Endothelial cell of umbilical vein (primary cell): ENCODE data around the gene RRAGB. TPM values are rescaled to one million over a fixed set of nuclear protein-coding genes. Genes with fewer than 3 reads are reported as not detected.

Experiments used
- BruUV-seq: library from RNA; stranded (reverse); fragments of 400-500 nt; replicated peaks from 2 replicates; lab custom pipeline; 2021; lab: Mats Ljungman, UMichigan
- CTCF ChIA-PET: fragments of 300-600, 350-600 bp; sonication (Branson Sonifier 250); formaldehyde crosslinking; loops from one replicate; lab custom pipeline; 2021; ENCODE audit warnings: antibody characterized with exemption, inconsistent platforms; lab: Charles Lee
- POLR2A ChIA-PET: fragments of 300-600, 350-600 bp; sonication (Branson Sonifier 250); formaldehyde crosslinking; loops from one replicate; lab custom pipeline; 2021; ENCODE audit warnings: antibody characterized with exemption, inconsistent platforms; lab: Charles Lee
- DNase-seq: peaks from one replicate; pipeline ENCODE4 v3.0.0-alpha.2; 2011; ENCODE audit warnings: low read depth, low spot score
- FAIRE-seq: peaks from 2 replicates; lab custom pipeline; 2011; peaks lifted over from hg19 to GRCh38; lab: Jason Lieb, UNC
- H2AFZ ChIP-seq: 2 replicates; pipeline ENCODE4 v1.6.0; 2012; ENCODE audit warnings: low read depth, low read length, control low read depth, inconsistent platforms
- H3K27ac ChIP-seq: 2 replicates; pipeline ENCODE4 v1.5.1; 2011; ENCODE audit warnings: low read depth, mild to moderate bottlenecking, control low read depth, low read length, moderate library complexity; ENCODE audit not compliant: insufficient read depth
- H3K27me3 ChIP-seq, 2 experiments: 2 replicates each; pipeline versions ENCODE4 v1.6.0 to v1.6.1; 2011; ENCODE audit warnings: low read length in 2 of 2, mixed read lengths in 1 of 2; ENCODE audit not compliant: control insufficient read depth in 2 of 2, insufficient read depth in 2 of 2
- H3K36me3 ChIP-seq, 2 experiments: 2 replicates in 1 of 2; 3 replicates in 1 of 2; pipeline ENCODE4 v1.5.1; 2011; ENCODE audit warnings: low read length in 2 of 2, mild to moderate bottlenecking in 1 of 2, moderate library complexity in 1 of 2; ENCODE audit not compliant: control insufficient read depth in 2 of 2, insufficient read depth in 2 of 2; ENCODE audit errors: extremely low read depth in 1 of 2
- H3K4me1 ChIP-seq: 3 replicates; pipeline ENCODE4 v1.5.1; 2011; ENCODE audit warnings: mild to moderate bottlenecking, low read length; ENCODE audit not compliant: control insufficient read depth, insufficient read depth; ENCODE audit errors: extremely low read depth
- H3K4me2 ChIP-seq: 2 replicates; pipeline ENCODE4 v1.6.1; 2011; ENCODE audit warnings: low read length, control low read depth, mixed read lengths; ENCODE audit not compliant: insufficient read depth
- H3K4me3 ChIP-seq, 3 experiments: fragments of 200-600 bp in 1 of 3; sonication (generic), shearing (Covaris generic) in 1 of 3; replicated peaks in 1 of 3; 2 replicates each; pipeline ENCODE4 v1.5.1; 2011 to 2016; ENCODE audit warnings: control low read depth in 3 of 3, low read length in 3 of 3, mild to moderate bottlenecking in 2 of 3, inconsistent platforms in 1 of 3, low read depth in 1 of 3, moderate library complexity in 1 of 3; ENCODE audit not compliant: insufficient read depth in 1 of 3
- H3K79me2 ChIP-seq: 2 replicates; pipeline ENCODE4 v1.6.0; 2012; ENCODE audit warnings: low read length, inconsistent platforms; ENCODE audit not compliant: control insufficient read depth, insufficient read depth
- H3K9ac ChIP-seq: replicated peaks from 2 replicates; pipeline ENCODE3; 2011; ENCODE audit warnings: low read length, control low read depth; ENCODE audit not compliant: insufficient read depth; ENCODE audit errors: extremely low read depth
- H3K9me1 ChIP-seq: replicated peaks from 3 replicates; pipeline ENCODE4 v1.6.0; 2011; ENCODE audit warnings: mild to moderate bottlenecking, low read length; ENCODE audit not compliant: control insufficient read depth, insufficient read depth; ENCODE audit errors: extremely low read depth
- H3K9me3 ChIP-seq: replicated peaks from 2 replicates; pipeline ENCODE4 v1.5.1; 2012; ENCODE audit warnings: low read length, inconsistent platforms; ENCODE audit not compliant: control insufficient read depth, insufficient read depth
- H4K20me1 ChIP-seq: replicated peaks from 2 replicates; pipeline ENCODE3; 2011; ENCODE audit warnings: mild to moderate bottlenecking, low read length; ENCODE audit not compliant: control insufficient read depth, insufficient read depth; ENCODE audit errors: extremely low read depth
- CTCF ChIP-seq, 2 donors: IDR thresholded peaks; 1 replicate in 1 of 2; 2 replicates in 1 of 2; pipeline ENCODE4 v1.5.1; 2011; ENCODE audit warnings: low read length in 2 of 2, mild to moderate bottlenecking in 2 of 2, moderate library complexity in 2 of 2, control low read depth in 1 of 2, inconsistent platforms in 1 of 2, low read depth in 1 of 2; ENCODE audit not compliant: insufficient read depth in 1 of 2; ENCODE audit errors: extremely low read depth in 1 of 2
- EZH2 ChIP-seq: IDR thresholded peaks from 2 replicates; pipeline ENCODE4 v1.6.1; 2012; ENCODE audit warnings: borderline replicate concordance, low read depth, mild to moderate bottlenecking, moderate library complexity, low read length, inconsistent platforms; ENCODE audit not compliant: severe bottlenecking
- FOS ChIP-seq: IDR thresholded peaks from 2 replicates; pipeline ENCODE4 v1.6.1; 2011; ENCODE audit warnings: mild to moderate bottlenecking, low read length, moderate library complexity, borderline replicate concordance; ENCODE audit not compliant: insufficient read depth
- GATA2 ChIP-seq: IDR thresholded peaks from 2 replicates; pipeline ENCODE4 v1.7.0; 2011; ENCODE audit warnings: low read depth, mild to moderate bottlenecking, moderate library complexity, mixed read lengths, low read length; ENCODE audit not compliant: insufficient read length, insufficient read depth
- JUN ChIP-seq: IDR thresholded peaks from 2 replicates; pipeline ENCODE4 v1.6.1; 2011; ENCODE audit warnings: borderline replicate concordance, low read depth; ENCODE audit not compliant: insufficient read length, insufficient read depth
- MAX ChIP-seq: IDR thresholded peaks from 2 replicates; pipeline ENCODE4 v1.6.1; 2011; ENCODE audit not compliant: insufficient read depth, insufficient read length
- MYC ChIP-seq: IDR thresholded peaks from one replicate; pipeline ENCODE4 v1.6.1; 2011; ENCODE audit warnings: mild to moderate bottlenecking, low read depth, low read length
- POLR2A ChIP-seq: IDR thresholded peaks from 2 replicates; pipeline ENCODE4 v1.6.1; 2012; ENCODE audit warnings: low read depth, mild to moderate bottlenecking, control low read depth, low read length
- POLR2AphosphoS5 ChIP-seq: IDR thresholded peaks from 2 replicates; pipeline ENCODE4 v1.6.1; 2012; ENCODE audit warnings: low read depth, mild to moderate bottlenecking, control low read depth, low read length, moderate library complexity; ENCODE audit not compliant: insufficient read depth
- dilution Hi-C: fragments of 300-500 bp; cut with MboI; formaldehyde crosslinking; loops from one replicate; pipeline ENCODE4 v1.15.0; 2019; ENCODE audit warnings: low sequenced_read_pairs; ENCODE audit not compliant: extremely low pct_ligation_motif_present
- intact Hi-C: fragments of 100-400 bp; cut with micrococcal nuclease; formaldehyde crosslinking; loops from one replicate; pipeline ENCODE4 v1.10.0; 2022
- polyA plus RNA-seq, 4 experiments: library from polyadenylated mRNA; depleted of rRNA in 3 of 4; stranded (reverse) in 3 of 4; unstranded in 1 of 4; fragments of >200 nt; gene quantifications; 2 replicates each; pipeline versions ENCODE4 v1.2.1 to v1.2.3, GENCODE V29; 2011 to 2012; ENCODE audit warnings: missing spikeins in 1 of 4
- total RNA-seq: library from RNA; stranded (reverse); gene quantifications from 2 replicates; pipeline ENCODE4 v1.2.3, GENCODE V29; 2021

The RRAGB gene
- total and polyA plus RNA-seq, 2 donors (not counting 3 experiments of a cell fraction or from before 2014, with no cell fraction given): 14.3 to 18.0 TPM

GRCh38 chrX:55801811-55802210 lies 84.3 kb downstream of the RRAGB start:
- H3K27me3 ChIP-seq: no peaks in the 10 kb centered on the region
- H3K36me3 ChIP-seq: no peaks in the 10 kb centered on the region
- no peak overlapping the region for H2AFZ ChIP-seq
- no peak for TF ChIP-seq GATA2
- no peak for TF ChIP-seq CTCF (IDR thresholded peaks at IDR 0.05; ENCODE audit: extremely low read depth in 1 of 2, insufficient read depth in 1 of 2, low read depth in 1 of 2, low read length in 2 of 2)
- no peak for TF ChIP-seq MAX
- no peak for TF ChIP-seq MYC
- no peak for TF ChIP-seq EZH2
- no peak for TF ChIP-seq JUN
- TF ChIP-seq POLR2AphosphoS5: no peak
- TF ChIP-seq FOS: no peak
- no peak for TF ChIP-seq POLR2A
- FAIRE-seq (no peak), DNase-seq (no peak)
- H3K4me2 ChIP-seq: no peak overlapping the region
- no peak overlapping the region for H3K9ac ChIP-seq
- H3K4me1 ChIP-seq: no peaks in the 10 kb centered on the region
- H4K20me1 ChIP-seq: no peaks in the 10 kb centered on the region
- H3K9me3 ChIP-seq: no peaks in the 10 kb centered on the region
- H3K9me1 ChIP-seq: no peaks in the 10 kb centered on the region
- no peak overlapping the region for H3K27ac ChIP-seq
- dilution Hi-C loops (no loop called here), intact Hi-C loops (no loop called here)
- POLR2A ChIA-PET: no interaction called here
- H3K79me2 ChIP-seq: no peaks in the 10 kb centered on the region
- H3K4me3 ChIP-seq: no peak overlapping the region
- CTCF ChIA-PET: no interaction called here
- BruUV-seq: no TSS peak

Other genes with a start within 250 kb of the RRAGB start
- 0.77 and 0.97 TPM in 2 replicates for gene USP51, start 227.9 kb upstream of the RRAGB start, total RNA-seq
- 0.86 and 0.94 TPM in 2 replicates for gene USP51, start 227.9 kb upstream of the RRAGB start, polyA plus RNA-seq
- not detected in 2 replicates for gene FOXR2, start 94.3 kb upstream of the RRAGB start, total RNA-seq
- gene FOXR2, start 94.3 kb upstream of the RRAGB start, polyA plus RNA-seq: not detected in 2 replicates